GM23248 (cell line): ENCODE measurements around the gene FAXDC2.

Experiments
- EZH2 ChIP-seq: fragments of 200-600 bp; sonication (generic); IDR thresholded peaks from 2 replicates; pipeline ENCODE4 v1.6.1; 2018; ENCODE audit warnings: antibody characterized with exemption, mild to moderate bottlenecking; ENCODE audit not compliant: insufficient read depth, poor library complexity, severe bottlenecking
- EZH2phosphoT487 ChIP-seq: fragments of 200-600 bp; sonication (generic); IDR thresholded peaks from 2 replicates; pipeline ENCODE4 v1.6.1; 2018; ENCODE audit warnings: antibody characterized with exemption, moderate library complexity, mild to moderate bottlenecking, low read depth; ENCODE audit not compliant: insufficient read depth

- TF ChIP-seq EZH2: no peak
- no peak for TF ChIP-seq EZH2phosphoT487
Measured at GRCh38 chr5:154795235-154795596, 55.2 kb downstream of the FAXDC2 start.
